ENCODE results near the gene MOB2.
"Not testable (repeated sequence)": the region's sequence is repeated elsewhere in the genome, so short reads cannot be mapped to it uniquely, and the experiment has no call there.

DNA sequence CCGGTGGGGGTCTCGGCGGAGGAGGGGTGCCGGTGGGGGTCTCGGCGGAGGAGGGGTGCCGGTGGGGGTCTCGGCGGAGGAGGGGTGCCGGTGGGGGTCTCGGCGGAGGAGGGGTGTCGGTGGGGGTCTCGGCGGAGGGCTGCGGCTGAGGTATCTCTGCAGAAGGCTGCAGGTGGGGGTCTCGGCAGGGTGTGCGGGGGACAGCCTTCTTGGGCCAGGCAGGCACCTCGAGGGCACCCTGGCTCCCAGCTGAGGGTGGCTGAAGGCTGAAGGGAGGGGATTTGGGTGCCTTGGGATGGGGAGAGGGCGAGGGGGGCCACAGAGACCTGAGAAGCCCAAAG lies 51.1 kb downstream of the MOB2 start:
- not testable (repeated sequence) for TF ChIP-seq ZC3H10 (CRISPR knock-in tag; IDR thresholded peaks at IDR 0.05); RARB (CRISPR knock-in tag; IDR thresholded peaks at IDR 0.05); GLIS3 (CRISPR knock-in tag; IDR thresholded peaks at IDR 0.05); ARNTL (CRISPR knock-in tag; IDR thresholded peaks at IDR 0.05; ENCODE audit: borderline replicate concordance, low read depth); ZNF70 (CRISPR knock-in tag; IDR thresholded peaks at IDR 0.05)
- TF ChIP-seq, protein P1, sequence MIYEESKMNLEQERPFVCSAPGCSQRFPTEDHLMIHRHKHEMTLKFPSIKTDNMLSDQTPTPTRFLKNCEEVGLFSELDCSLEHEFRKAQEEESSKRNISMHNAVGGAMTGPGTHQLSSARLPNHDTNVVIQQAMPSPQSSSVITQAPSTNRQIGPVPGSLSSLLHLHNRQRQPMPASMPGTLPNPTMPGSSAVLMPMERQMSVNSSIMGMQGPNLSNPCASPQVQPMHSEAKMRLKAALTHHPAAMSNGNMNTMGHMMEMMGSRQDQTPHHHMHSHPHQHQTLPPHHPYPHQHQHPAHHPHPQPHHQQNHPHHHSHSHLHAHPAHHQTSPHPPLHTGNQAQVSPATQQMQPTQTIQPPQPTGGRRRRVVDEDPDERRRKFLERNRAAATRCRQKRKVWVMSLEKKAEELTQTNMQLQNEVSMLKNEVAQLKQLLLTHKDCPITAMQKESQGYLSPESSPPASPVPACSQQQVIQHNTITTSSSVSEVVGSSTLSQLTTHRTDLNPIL (CRISPR knock-in tag; IDR thresholded peaks at IDR 0.05; ENCODE audit: low read depth) = not testable (repeated sequence)
- TF ChIP-seq, protein P2, sequence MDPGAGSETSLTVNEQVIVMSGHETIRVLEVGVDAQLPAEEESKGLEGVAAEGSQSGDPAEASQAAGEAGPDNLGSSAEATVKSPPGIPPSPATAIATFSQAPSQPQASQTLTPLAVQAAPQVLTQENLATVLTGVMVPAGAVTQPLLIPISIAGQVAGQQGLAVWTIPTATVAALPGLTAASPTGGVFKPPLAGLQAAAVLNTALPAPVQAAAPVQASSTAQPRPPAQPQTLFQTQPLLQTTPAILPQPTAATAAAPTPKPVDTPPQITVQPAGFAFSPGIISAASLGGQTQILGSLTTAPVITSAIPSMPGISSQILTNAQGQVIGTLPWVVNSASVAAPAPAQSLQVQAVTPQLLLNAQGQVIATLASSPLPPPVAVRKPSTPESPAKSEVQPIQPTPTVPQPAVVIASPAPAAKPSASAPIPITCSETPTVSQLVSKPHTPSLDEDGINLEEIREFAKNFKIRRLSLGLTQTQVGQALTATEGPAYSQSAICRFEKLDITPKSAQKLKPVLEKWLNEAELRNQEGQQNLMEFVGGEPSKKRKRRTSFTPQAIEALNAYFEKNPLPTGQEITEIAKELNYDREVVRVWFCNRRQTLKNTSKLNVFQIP (CRISPR knock-in tag; IDR thresholded peaks at IDR 0.05; ENCODE audit: borderline replicate concordance, low read depth) = not testable (repeated sequence)
- TF ChIP-seq, protein P3, sequence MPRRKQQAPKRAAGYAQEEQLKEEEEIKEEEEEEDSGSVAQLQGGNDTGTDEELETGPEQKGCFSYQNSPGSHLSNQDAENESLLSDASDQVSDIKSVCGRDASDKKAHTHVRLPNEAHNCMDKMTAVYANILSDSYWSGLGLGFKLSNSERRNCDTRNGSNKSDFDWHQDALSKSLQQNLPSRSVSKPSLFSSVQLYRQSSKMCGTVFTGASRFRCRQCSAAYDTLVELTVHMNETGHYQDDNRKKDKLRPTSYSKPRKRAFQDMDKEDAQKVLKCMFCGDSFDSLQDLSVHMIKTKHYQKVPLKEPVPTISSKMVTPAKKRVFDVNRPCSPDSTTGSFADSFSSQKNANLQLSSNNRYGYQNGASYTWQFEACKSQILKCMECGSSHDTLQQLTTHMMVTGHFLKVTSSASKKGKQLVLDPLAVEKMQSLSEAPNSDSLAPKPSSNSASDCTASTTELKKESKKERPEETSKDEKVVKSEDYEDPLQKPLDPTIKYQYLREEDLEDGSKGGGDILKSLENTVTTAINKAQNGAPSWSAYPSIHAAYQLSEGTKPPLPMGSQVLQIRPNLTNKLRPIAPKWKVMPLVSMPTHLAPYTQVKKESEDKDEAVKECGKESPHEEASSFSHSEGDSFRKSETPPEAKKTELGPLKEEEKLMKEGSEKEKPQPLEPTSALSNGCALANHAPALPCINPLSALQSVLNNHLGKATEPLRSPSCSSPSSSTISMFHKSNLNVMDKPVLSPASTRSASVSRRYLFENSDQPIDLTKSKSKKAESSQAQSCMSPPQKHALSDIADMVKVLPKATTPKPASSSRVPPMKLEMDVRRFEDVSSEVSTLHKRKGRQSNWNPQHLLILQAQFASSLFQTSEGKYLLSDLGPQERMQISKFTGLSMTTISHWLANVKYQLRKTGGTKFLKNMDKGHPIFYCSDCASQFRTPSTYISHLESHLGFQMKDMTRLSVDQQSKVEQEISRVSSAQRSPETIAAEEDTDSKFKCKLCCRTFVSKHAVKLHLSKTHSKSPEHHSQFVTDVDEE (CRISPR knock-in tag; IDR thresholded peaks at IDR 0.05) = not testable (repeated sequence)
- TF ChIP-seq, protein P4, sequence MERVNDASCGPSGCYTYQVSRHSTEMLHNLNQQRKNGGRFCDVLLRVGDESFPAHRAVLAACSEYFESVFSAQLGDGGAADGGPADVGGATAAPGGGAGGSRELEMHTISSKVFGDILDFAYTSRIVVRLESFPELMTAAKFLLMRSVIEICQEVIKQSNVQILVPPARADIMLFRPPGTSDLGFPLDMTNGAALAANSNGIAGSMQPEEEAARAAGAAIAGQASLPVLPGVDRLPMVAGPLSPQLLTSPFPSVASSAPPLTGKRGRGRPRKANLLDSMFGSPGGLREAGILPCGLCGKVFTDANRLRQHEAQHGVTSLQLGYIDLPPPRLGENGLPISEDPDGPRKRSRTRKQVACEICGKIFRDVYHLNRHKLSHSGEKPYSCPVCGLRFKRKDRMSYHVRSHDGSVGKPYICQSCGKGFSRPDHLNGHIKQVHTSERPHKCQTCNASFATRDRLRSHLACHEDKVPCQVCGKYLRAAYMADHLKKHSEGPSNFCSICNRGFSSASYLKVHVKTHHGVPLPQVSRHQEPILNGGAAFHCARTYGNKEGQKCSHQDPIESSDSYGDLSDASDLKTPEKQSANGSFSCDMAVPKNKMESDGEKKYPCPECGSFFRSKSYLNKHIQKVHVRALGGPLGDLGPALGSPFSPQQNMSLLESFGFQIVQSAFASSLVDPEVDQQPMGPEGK (CRISPR knock-in tag; IDR thresholded peaks at IDR 0.05; ENCODE audit: borderline replicate concordance) = not testable (repeated sequence)
- TF ChIP-seq, protein P5, sequence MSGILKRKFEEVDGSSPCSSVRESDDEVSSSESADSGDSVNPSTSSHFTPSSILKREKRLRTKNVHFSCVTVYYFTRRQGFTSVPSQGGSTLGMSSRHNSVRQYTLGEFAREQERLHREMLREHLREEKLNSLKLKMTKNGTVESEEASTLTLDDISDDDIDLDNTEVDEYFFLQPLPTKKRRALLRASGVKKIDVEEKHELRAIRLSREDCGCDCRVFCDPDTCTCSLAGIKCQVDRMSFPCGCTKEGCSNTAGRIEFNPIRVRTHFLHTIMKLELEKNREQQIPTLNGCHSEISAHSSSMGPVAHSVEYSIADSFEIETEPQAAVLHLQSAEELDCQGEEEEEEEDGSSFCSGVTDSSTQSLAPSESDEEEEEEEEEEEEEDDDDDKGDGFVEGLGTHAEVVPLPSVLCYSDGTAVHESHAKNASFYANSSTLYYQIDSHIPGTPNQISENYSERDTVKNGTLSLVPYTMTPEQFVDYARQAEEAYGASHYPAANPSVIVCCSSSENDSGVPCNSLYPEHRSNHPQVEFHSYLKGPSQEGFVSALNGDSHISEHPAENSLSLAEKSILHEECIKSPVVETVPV (CRISPR knock-in tag; IDR thresholded peaks at IDR 0.05) = not testable (repeated sequence)
